Uterus (tissue), 2 donors: ENCODE data around the gene FMO4.

Source experiments
- POLR2A ChIP-seq, 2 donors: fragments of 450-650 bp; IDR thresholded peaks; one replicate each; pipeline ENCODE4 v1.6.1; 2016; ENCODE audit warnings: antibody characterized with exemption in 2 of 2, mild to moderate bottlenecking in 1 of 2, moderate library complexity in 1 of 2
- TF ChIP-seq, protein P1 (sequence below), 4 experiments: fragments of 200-600 bp in 2 of 4; fragments of 450-650 bp in 2 of 4; sonication (generic) in 2 of 4; IDR thresholded peaks; one replicate each; pipeline ENCODE4 v1.5.1; 2016 to 2019; ENCODE audit warnings: antibody characterized with exemption in 4 of 4, mild to moderate bottlenecking in 2 of 4, moderate library complexity in 1 of 4

DNA sequence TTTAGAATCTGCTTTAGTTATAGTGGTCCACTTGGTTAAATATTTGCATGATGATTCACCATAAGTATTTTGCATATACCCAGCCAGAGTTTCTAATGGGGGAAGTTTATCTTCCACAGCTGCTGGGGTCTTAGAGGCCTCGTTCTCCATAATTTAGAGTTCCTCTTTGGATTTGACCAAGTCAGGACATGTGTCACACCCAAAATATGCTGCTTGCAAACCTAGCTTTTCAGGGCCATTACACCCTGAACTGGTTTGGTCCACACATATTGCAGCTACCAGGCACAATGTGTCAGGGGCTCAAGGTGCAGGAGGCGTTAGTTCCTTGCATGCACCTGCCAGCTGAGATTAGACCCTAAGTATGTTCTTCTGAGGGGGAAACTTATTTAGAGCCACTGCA lies 17.1 kb upstream of the FMO4 start:
- TF ChIP-seq, protein P1, sequence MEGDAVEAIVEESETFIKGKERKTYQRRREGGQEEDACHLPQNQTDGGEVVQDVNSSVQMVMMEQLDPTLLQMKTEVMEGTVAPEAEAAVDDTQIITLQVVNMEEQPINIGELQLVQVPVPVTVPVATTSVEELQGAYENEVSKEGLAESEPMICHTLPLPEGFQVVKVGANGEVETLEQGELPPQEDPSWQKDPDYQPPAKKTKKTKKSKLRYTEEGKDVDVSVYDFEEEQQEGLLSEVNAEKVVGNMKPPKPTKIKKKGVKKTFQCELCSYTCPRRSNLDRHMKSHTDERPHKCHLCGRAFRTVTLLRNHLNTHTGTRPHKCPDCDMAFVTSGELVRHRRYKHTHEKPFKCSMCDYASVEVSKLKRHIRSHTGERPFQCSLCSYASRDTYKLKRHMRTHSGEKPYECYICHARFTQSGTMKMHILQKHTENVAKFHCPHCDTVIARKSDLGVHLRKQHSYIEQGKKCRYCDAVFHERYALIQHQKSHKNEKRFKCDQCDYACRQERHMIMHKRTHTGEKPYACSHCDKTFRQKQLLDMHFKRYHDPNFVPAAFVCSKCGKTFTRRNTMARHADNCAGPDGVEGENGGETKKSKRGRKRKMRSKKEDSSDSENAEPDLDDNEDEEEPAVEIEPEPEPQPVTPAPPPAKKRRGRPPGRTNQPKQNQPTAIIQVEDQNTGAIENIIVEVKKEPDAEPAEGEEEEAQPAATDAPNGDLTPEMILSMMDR (IDR thresholded peaks at IDR 0.05) = no peak
- TF ChIP-seq POLR2A (IDR thresholded peaks at IDR 0.05) = no peak
